Astrocyte (in vitro differentiated cells and primary cell): ENCODE measurements around the gene C10orf62. TPM values are rescaled to one million over a fixed set of nuclear protein-coding genes. Genes with fewer than 3 reads are reported as not detected.

Experiments used
- DNase-seq: peaks from one replicate; pipeline ENCODE4 v3.0.0-alpha.2; 2010; ENCODE audit warnings: low read depth
- FAIRE-seq: peaks from 2 replicates; lab custom pipeline; 2011; peaks lifted over from hg19 to GRCh38; lab: Jason Lieb, UNC
- H2AFZ ChIP-seq: 2 replicates; pipeline ENCODE4 v1.6.0; 2012; ENCODE audit warnings: low read depth, low read length, inconsistent platforms
- H3K27ac ChIP-seq: 2 replicates; pipeline ENCODE4 v1.5.1; 2011; ENCODE audit warnings: low read depth, low read length, inconsistent platforms
- H3K27me3 ChIP-seq: 2 replicates; pipeline ENCODE4 v1.6.0; 2011; ENCODE audit warnings: low read length, inconsistent platforms; ENCODE audit not compliant: insufficient read depth
- H3K36me3 ChIP-seq: 2 replicates; pipeline ENCODE4 v1.5.1; 2011; ENCODE audit warnings: low read length, inconsistent platforms; ENCODE audit not compliant: insufficient read depth
- H3K4me1 ChIP-seq: 2 replicates; pipeline ENCODE4 v1.5.1; 2011; ENCODE audit warnings: low read length, inconsistent platforms; ENCODE audit not compliant: insufficient read depth
- H3K4me2 ChIP-seq: 2 replicates; pipeline ENCODE4 v1.6.0; 2012; ENCODE audit warnings: low read length, inconsistent platforms
- H3K4me3 ChIP-seq: 2 replicates; pipeline ENCODE4 v1.5.1; 2011; ENCODE audit warnings: low read depth, mild to moderate bottlenecking, low read length, inconsistent platforms; ENCODE audit not compliant: insufficient read depth
- H3K79me2 ChIP-seq: 2 replicates; pipeline ENCODE4 v1.6.0; 2012; ENCODE audit warnings: mild to moderate bottlenecking, low read length, inconsistent platforms; ENCODE audit not compliant: insufficient read depth
- H3K9ac ChIP-seq: 2 replicates; pipeline ENCODE4 v1.6.0; 2012; ENCODE audit warnings: mild to moderate bottlenecking, low read length, inconsistent platforms
- H3K9me3 ChIP-seq: 2 replicates; pipeline ENCODE4 v1.5.1; 2012; ENCODE audit warnings: low read depth, mild to moderate bottlenecking, low read length, inconsistent platforms; ENCODE audit not compliant: insufficient read depth
- H4K20me1 ChIP-seq: 2 replicates; pipeline ENCODE4 v1.6.0; 2012; ENCODE audit warnings: low read length, inconsistent platforms; ENCODE audit not compliant: insufficient read depth
- H3K27ac Mint-ChIP-seq: one replicate; pipeline ENCODE4 v1.8.0; 2021; ENCODE audit warnings: mild to moderate bottlenecking, mixed read lengths; ENCODE audit not compliant: unreplicated experiment
- H3K27me3 Mint-ChIP-seq: one replicate; pipeline ENCODE4 v1.8.0; 2021; ENCODE audit warnings: low read depth, mixed read lengths; ENCODE audit not compliant: unreplicated experiment
- H3K36me3 Mint-ChIP-seq: one replicate; pipeline ENCODE4 v1.8.0; 2021; ENCODE audit warnings: low read depth, mixed read lengths; ENCODE audit not compliant: unreplicated experiment
- H3K4me1 Mint-ChIP-seq: one replicate; pipeline ENCODE4 v1.8.0; 2021; ENCODE audit warnings: low read depth, mixed read lengths; ENCODE audit not compliant: unreplicated experiment
- H3K4me3 Mint-ChIP-seq: one replicate; pipeline ENCODE4 v1.8.0; 2021; ENCODE audit warnings: mild to moderate bottlenecking, moderate library complexity, mixed read lengths; ENCODE audit not compliant: unreplicated experiment
- H3K9me3 Mint-ChIP-seq: one replicate; pipeline ENCODE4 v1.8.0; 2021; ENCODE audit warnings: mild to moderate bottlenecking, mixed read lengths; ENCODE audit not compliant: unreplicated experiment
- CTCF ChIP-seq: IDR thresholded peaks from 2 replicates; pipeline ENCODE4 v1.5.1; 2011; ENCODE audit warnings: low read depth, mild to moderate bottlenecking, inconsistent platforms, low read length, moderate library complexity; ENCODE audit not compliant: insufficient read depth
- EZH2 ChIP-seq: IDR thresholded peaks from 2 replicates; pipeline ENCODE4 v1.6.1; 2012; ENCODE audit warnings: mild to moderate bottlenecking, low read length, inconsistent platforms; ENCODE audit not compliant: insufficient read depth
- total RNA-seq: library from RNA; stranded (reverse); gene quantifications from 2 replicates; pipeline ENCODE4 v1.2.1, GENCODE V29; 2021

Gene C10orf62
- total RNA-seq, 1 donor from 2014 or later, result not detected

DNA sequence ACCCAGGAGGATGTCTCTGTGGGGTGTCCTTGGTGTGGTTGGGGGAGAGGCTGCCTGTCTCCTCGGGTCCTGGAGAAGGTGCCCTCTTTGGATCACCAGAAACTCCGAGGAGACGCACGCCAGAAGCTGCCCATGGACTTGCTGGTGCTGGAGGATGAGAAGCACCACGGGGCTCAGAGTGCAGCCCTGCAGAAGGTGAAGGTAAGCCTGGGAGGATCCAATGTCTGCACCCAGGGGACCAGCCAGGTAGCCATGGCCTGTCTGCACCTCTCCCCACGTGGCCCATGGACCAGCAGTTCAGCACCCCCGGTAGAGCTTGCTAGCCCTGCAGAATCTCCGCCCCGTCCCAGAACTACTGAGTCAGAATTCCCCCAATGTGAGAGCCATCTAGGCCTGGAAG lies 11.8 kb upstream of the C10orf62 start:
- no peaks in the 10 kb centered on the region for H3K27me3 ChIP-seq
- Mint-ChIP-seq H3K27ac (no peak overlapping the region), H3K4me1 (peaks cover 19% of the 10 kb centered on the region), H3K4me3 (no peak overlapping the region), H3K9me3 (peaks cover 2% of the 10 kb centered on the region), H3K27me3 (no peaks in the 10 kb centered on the region), H3K36me3 (peaks cover 6% of the 10 kb centered on the region)
- no peak overlapping the region for H3K27ac ChIP-seq
- no peak for FAIRE-seq
- H2AFZ ChIP-seq, result no peak overlapping the region
- H4K20me1 ChIP-seq, result peaks cover 5% of the 10 kb centered on the region
- H3K36me3 ChIP-seq, result no peaks in the 10 kb centered on the region
- H3K9me3 ChIP-seq, result no peaks in the 10 kb centered on the region
- no peak for DNase-seq
- H3K4me2 ChIP-seq, result no peak overlapping the region
- peaks cover 7% of the 10 kb centered on the region for H3K4me1 ChIP-seq
- TF ChIP-seq CTCF, result no peak
- TF ChIP-seq EZH2, result no peak
- H3K4me3 ChIP-seq, result no peak overlapping the region
- H3K9ac ChIP-seq, result no peak overlapping the region
- no peaks in the 10 kb centered on the region for H3K79me2 ChIP-seq

DNA sequence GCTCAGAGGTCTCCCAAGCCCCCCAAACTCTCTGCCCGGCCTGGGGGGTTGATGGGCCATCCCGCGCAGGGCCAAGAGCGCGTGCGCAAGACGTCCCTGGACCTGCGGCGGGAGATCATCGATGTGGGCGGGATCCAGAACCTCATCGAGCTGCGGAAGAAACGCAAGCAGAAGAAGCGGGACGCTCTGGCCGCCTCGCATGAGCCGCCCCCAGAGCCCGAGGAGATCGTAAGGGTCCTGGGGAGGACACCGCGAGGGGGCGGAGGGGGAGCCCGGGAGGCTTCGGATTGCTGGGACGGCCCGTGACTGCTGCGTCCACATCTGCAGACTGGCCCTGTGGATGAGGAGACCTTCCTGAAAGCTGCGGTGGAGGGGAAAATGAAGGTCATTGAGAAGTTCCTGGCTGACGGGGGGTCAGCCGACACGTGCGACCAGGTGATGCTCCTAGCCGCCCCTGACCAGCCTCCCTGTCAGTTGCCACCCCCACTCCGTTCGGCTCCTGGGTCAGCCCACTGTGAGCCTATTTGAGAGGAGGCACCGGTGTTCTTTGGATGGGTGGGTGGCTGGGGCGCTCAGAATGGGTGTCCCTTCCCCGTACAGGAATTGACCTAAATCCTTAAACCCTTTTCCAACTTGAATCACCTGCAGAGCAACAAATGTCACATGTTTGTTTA lies 11.2 kb upstream of the C10orf62 start:
- Histone ChIP-seq H3K27me3 (no peaks in the 10 kb centered on the region), H3K36me3 (no peaks in the 10 kb centered on the region), H4K20me1 (no peaks in the 10 kb centered on the region), H3K9me3 (no peaks in the 10 kb centered on the region), H3K27ac (no peak overlapping the region), H3K4me3 (no peak overlapping the region), H3K79me2 (no peaks in the 10 kb centered on the region), H2AFZ (no peak overlapping the region), H3K4me1 (peaks cover 7% of the 10 kb centered on the region), H3K9ac (no peak overlapping the region), H3K4me2 (no peak overlapping the region)
- Mint-ChIP-seq H3K27ac (no peak overlapping the region), H3K27me3 (no peaks in the 10 kb centered on the region), H3K4me1 (peaks cover 13% of the 10 kb centered on the region), H3K9me3 (no peaks in the 10 kb centered on the region), H3K36me3 (peaks cover 6% of the 10 kb centered on the region), H3K4me3 (no peak overlapping the region)
- FAIRE-seq (no peak), DNase-seq (no peak)
- TF ChIP-seq EZH2 (no peak), CTCF (no peak)
